ENCODE data around the gene COX10.

The COX10 gene

GRCh38 chr17:14205380-14205779, 136.1 kb downstream of the COX10 start:
- TF ChIP-seq CTCF (IDR thresholded peaks at IDR 0.05): no peak
- Histone ChIP-seq H3K4me3 (no peak overlapping the region), H3K27ac (no peak overlapping the region)
- DNase-seq (ENCODE audit: low spot score): no peak

GRCh38 chr17:14205992-14206461, 136.7 kb downstream of the COX10 start:
- Histone ChIP-seq H3K4me3 (no peak overlapping the region), H3K27ac (no peak overlapping the region)
- TF ChIP-seq CTCF (IDR thresholded peaks at IDR 0.05): no peak
- DNase-seq (ENCODE audit: low spot score): no peak

- no peak for TF ChIP-seq CTCF (IDR thresholded peaks at IDR 0.05)
- Histone ChIP-seq H3K4me3 (no peak overlapping the region), H3K27ac (no peak overlapping the region)
- no peak for DNase-seq (ENCODE audit: low spot score)
These were observed 137.6 kb downstream of the COX10 start for GRCh38 chr17:14206891-14207290.

GRCh38 chr17:14207791-14208190, 138.5 kb downstream of the COX10 start:
- Histone ChIP-seq H3K4me3 (no peak overlapping the region), H3K27ac (no peak overlapping the region)
- no peak for TF ChIP-seq CTCF (IDR thresholded peaks at IDR 0.05)
- no peak for DNase-seq (ENCODE audit: low spot score)

GRCh38 chr17:14209215-14209614, 139.9 kb downstream of the COX10 start:
- no peak overlapping the region for H3K4me3 ChIP-seq
- H3K27ac ChIP-seq: no peak overlapping the region
- DNase-seq (ENCODE audit: low spot score): no peak
- TF ChIP-seq CTCF (IDR thresholded peaks at IDR 0.05): no peak

- no peak for TF ChIP-seq CTCF (IDR thresholded peaks at IDR 0.05)
- Histone ChIP-seq H3K4me3 (no peak overlapping the region), H3K27ac (no peak overlapping the region)
- no peak for DNase-seq (ENCODE audit: low spot score)
These were observed 141.9 kb downstream of the COX10 start for GRCh38 chr17:14211246-14211645.

- Histone ChIP-seq H3K4me3 (no peak overlapping the region), H3K27ac (no peak overlapping the region)
- no peak for DNase-seq (ENCODE audit: low spot score)
- TF ChIP-seq CTCF (IDR thresholded peaks at IDR 0.05): no peak
These were observed 142.5 kb downstream of the COX10 start for GRCh38 chr17:14211801-14212200.
